GM12864 (cell line): Measurements from ENCODE around the gene FASN.

Source experiments
- DNase-seq: peaks from one replicate; pipeline ENCODE4 v3.0.0-alpha.2; 2011; ENCODE audit warnings: low read depth
- H3K4me3 ChIP-seq: 2 replicates; pipeline ENCODE4 v1.5.1; 2011; ENCODE audit warnings: mild to moderate bottlenecking, low read depth, low read length, control low read depth
- CTCF ChIP-seq: IDR thresholded peaks from 2 replicates; pipeline ENCODE4 v1.5.1; 2011; ENCODE audit warnings: low read depth, mild to moderate bottlenecking, moderate library complexity, low read length, control low read depth, inconsistent platforms; ENCODE audit errors: missing control alignments

The FASN gene

GRCh38 chr17:82112181-82112913 is 14.3 kb upstream of the FASN start:
- no peak overlapping the region for H3K4me3 ChIP-seq
- no peak for DNase-seq
- TF ChIP-seq CTCF = no peak

GRCh38 chr17:82110298-82110697 is 12.3 kb upstream of the FASN start:
- no peak for DNase-seq
- TF ChIP-seq CTCF = no peak
- H3K4me3 ChIP-seq = no peak overlapping the region

- H3K4me3 ChIP-seq = no peak overlapping the region
- TF ChIP-seq CTCF = no peak
- DNase-seq = no peak
Observed at GRCh38 chr17:82108961-82109475, 11.0 kb upstream of the FASN start.

GRCh38 chr17:82108496-82108945 is 10.5 kb upstream of the FASN start:
- no peak for DNase-seq
- no peak overlapping the region for H3K4me3 ChIP-seq
- no peak for TF ChIP-seq CTCF

- DNase-seq = no peak
- TF ChIP-seq CTCF = no peak
- H3K4me3 ChIP-seq = no peak overlapping the region
Observed at GRCh38 chr17:82108038-82108437, 10.0 kb upstream of the FASN start.

GRCh38 chr17:82107341-82107860 is 9.4 kb upstream of the FASN start:
- DNase-seq = no peak
- peak; percentile 36 for TF ChIP-seq CTCF

More at GRCh38 chr17:82107341-82107860, 9.4 kb upstream of the FASN start:
- no peak overlapping the region for H3K4me3 ChIP-seq
